GM18909 (cell line): ENCODE results near the gene SMIM38.

ENCODE experiments used
- ATAC-seq: cut with Tn5 transposase; IDR thresholded peaks from one replicate; pipeline ENCODE4 v1.9.1; 2021; ENCODE audit warnings: mild to moderate bottlenecking; ENCODE audit not compliant: unreplicated experiment, poor library complexity

SMIM38 gene

DNA sequence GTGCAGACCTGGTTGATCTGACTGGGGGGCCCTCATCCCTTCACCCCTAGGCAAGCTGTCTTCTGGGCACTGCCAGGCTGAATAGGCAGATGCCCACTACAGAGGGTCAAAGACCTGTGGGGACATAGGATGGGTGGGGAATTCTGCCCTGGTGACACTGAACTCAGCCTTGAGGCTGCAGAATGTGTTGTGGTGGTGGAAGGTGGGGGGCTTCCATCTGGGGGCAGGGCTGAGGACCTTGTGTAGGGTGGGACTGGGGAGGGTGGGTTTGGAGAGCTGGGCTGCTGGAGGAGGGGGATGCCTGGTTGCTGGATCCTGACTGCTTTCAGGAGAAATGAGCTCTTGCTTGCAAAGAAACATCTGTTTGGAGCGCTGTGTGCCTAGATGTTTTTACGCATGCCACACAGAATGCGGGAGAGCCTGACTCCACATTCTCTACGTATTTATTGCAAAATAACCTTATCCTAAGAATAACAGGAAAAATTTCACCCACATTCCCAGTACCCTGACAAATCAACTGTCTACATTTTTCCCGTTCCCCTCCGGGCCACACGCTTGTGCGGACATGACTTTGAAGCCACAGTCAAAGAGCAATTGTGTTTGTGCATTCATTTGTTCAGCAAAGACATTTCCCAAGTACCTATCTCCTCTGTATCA, 18.3 kb downstream of the SMIM38 start:
- no peak for ATAC-seq

DNA sequence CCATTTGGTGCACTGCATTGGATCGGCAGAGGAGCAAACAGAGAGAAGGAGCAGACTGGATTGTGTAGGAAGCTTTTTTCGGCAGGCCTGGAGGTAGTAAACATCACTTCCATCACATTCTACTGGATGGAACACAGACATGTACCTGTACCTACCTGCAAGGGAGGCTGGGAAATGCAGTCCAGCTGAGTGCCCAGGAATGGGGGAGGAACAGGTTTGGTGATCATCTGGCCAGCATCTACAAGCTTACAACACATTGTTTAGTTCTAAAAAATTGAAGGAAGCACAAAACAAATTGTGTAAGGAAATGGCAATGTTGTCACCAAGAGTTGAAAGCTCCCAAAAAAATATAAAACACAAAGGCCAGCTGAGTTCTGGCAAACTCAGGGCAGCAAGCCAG, 19.1 kb downstream of the SMIM38 start:
- no peak for ATAC-seq

DNA sequence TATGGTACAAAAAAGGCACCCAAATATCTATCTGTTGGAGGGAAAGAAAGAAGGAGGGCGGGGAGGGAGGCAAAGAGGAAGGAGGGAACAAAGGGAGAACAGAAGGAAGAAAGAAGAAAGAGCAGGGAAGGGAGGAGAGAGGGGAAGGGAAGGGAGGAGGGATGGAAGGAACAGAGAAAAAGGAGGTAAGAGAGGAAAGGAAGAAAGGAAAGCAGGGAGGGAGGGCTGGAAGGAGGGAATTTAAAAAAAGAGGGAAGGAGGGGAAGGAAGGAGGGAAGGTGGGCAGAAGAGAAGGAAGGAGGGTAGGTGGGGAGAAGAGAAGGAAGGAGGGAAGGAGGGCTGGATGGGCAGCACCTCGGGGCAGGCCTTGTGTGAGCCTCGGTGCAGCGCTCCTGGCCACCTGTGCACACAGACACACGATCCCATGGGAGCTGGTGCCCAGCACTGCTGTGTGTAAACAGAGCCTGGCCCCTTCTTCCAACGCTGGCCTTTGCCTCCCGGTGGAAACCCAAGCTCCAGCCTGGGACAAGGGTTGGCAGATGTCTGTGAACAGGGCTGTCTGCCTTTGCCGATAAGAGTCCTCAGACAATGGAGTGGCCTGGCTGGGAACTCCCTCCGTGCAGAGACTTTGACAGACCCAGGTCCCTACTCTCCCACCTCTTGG, 23.2 kb downstream of the SMIM38 start:
- no peak for ATAC-seq

DNA sequence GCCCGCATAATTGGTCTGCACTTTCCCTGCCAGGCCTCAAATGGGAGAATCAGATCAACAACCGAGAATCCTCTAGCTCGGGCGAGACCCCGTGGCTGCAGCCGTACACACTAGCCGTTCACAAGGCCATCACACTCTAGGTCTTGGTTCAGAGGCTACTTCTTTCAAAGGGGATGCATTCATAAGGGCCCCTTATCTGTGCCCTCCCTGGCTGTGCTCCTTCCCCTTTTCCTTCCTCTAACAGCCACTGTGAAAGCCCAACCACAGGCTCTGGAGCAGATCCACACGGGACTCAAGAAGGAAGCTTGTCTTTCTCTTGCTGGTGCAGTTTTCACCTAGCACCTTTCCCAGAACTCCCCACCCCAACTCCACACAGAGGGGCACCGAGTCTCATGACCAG, 24.5 kb downstream of the SMIM38 start:
- no peak for ATAC-seq

DNA sequence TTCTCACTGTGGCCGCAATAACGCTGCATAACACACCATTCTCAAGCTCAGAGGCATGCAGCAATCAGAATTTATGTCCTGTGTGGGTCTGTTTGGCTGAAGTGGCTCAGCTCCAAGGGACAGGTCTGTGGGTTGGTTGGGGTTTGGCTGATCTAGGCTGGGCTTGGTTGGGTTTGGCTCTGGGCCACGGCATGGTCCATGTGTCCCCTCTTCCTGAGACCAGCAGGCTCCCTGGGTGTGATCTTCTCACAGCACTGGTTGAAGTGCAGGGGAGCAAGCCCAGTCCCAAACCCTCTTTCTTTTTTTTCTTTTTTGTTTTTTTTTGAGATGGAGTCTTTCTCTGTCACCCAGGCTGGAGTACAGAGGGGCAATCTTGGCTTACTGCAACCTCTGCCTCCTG, 25.0 kb downstream of the SMIM38 start:
- ATAC-seq = no peak

DNA sequence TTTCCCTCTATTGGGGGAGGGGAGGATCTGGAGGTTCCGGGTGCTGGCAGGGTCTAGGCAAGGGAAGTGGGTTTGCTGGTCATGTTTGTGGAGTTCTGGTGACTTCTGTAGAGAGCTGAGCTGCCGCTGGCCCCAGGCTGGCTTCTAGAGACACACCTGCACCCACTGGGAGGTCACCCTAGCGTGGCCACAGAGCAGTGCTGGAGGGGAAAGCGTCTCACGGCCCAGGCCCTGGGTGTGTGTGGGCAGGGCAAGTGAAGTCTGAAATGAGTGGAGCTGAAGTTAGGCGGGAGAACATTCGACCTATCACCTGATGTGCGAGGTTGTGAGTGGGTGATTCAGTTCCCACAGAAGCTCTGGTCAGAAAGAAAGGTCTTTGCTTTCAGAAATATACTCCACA, 27.9 kb downstream of the SMIM38 start:
- no peak for ATAC-seq

DNA sequence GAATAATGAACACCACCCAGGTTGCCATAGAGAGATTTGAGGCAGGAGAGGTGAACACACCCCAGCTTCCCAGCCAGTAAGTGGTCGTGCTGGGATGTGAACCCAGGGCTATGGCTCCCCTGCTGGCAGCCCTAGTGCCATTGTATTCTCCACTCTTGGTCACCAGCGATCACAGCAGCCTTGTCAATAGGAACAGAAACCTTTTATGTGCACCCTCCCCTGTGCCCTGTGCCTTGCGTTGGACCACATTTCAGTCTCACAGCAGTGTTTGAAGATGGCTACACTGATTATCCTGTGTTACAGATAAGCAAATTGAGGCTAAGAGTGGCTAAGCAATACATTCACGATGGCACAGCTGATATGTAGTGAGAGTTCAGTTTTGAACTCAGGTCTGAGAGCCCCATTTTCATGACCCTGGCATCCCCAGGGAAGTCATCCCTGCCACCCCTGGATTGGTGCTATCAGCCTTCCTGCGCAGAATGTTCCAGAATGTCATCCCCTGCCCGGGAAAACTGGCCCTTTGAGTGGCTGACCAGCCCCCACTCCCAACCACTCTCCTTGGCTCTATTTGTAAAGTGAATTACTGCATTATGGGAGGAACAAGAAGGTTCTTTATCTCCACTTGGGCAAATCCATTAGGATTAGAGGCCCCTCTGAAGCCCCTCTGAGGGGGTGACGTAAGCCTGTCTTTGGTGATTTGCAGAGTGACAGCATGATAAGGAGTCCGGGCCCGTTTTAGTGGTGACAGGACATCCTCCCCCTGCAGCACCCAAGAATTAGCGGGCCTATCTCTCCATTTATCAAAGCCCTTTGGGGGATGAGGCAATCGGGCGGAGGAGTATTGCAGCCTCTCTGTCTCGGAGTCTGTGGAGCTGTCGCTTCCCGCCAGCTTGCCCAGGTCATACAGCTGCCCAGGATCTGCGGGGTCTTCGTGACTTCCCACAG, 30.9 kb downstream of the SMIM38 start:
- ATAC-seq = no peak

DNA sequence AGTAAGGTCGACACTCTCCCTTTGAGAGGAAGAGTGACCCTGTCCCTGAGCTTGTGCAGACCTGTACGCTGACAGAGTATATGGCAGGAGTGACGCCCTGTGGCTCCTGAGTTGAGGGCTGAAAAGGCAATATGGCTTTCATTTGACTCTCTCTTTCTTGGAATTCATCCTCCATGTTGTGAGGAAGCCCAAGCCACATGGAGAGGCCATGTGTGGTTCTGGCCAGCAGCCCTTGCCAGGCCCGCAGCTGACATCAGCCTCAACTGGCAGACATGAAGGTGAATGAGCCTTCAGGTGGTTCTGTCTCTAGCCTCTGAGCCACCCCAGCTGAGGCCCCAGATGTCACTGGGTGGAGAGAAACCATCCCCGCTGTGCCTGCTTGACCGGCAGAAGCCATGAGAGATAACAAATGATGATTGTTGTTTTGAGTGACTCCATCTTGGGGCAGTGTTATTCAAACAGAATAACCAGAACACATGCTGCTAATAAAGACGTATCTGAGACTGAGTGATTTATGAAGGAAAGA, 31.9 kb downstream of the SMIM38 start:
- no peak for ATAC-seq

DNA sequence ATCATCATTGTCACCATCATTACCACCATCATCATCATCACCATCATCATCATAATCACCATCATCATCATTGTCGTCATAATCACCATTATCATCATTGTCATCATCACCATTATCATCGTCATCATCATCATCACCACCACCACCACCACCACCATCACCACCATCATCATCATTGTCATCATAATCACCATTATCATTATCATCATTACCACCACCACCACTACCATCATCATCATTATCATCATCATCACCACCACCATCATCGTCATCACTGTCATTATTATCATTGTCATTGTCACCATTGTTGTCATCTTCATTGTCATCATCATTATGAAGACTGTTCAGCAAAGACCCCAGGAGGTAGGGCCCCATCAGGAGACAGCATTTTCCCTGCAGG, 33.3 kb downstream of the SMIM38 start:
- no peak for ATAC-seq

DNA sequence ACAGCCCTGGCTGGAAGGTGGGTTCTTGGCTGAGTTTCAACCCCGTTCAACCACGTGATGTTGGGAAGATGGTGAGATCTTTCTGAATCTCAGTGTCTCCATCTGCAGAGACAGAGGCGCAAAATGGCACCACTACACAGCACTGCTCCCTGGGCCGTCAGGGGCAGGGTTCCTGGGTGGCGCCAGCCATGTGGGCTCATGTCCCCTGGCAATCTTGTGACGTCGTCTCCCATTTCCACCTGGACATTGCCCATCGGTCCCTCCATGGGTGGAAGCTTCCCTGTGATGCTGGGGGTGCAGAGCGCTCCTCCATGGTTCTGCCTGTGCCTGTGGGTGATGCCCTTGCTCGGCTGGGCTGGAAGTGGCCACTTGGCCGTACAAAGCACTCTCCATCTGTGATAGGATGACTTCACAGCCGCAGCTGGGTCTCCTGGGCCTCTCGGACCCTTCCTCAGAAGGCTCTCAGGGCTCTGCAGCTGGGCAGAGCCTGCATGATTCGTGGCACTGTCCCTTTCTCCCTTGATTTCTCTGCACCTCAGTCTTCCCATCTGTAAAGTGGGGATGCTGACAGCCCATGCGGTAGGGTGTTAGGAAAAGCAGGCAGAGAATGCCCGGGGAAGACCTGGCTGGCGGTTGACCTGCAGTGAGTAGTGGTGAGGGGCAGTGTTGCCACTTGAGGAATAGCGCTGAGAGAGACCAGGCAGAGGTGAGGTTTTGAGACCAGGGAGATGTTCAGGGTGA, 35.2 kb downstream of the SMIM38 start:
- no peak for ATAC-seq

DNA sequence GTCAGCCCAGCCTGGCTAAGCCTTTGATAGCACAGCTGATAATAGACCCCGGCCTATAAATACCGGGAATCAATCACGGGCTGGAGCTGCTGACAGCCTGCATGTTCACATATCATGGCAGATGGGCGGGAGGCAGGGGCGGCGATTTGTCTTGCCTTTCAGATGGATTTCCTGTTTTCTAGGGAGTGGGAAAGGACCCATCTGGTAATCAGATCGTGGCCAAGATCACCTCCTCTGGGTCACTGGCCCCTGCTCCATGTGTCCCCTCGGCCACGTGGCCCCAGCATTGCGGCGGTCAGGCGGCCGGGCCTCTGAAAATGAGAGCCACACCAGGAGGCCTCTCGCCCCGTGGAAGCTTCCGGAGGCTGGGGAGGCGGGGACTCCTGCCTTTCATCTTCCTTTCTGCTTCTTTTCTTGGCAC, 36.6 kb downstream of the SMIM38 start:
- ATAC-seq = no peak

DNA sequence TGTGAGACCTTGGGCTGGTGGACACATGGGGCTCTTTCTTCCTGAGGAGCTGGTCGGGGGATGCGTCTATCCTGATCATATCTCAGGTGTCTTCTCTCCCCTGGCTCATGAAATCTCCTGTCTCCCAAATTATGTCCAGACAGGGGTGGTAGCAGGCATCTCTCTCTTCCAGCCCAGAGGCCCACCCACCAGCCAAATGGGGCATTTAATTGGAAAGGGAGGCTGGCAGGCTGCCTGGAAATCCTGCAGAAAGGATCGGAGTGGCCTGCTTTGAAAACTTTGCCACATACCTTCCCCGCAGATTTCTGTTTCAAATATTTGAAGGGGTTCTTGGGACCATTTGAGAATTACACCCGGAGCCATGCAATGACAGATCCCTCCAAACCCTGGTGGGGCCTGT, 37.4 kb downstream of the SMIM38 start:
- ATAC-seq = no peak

DNA sequence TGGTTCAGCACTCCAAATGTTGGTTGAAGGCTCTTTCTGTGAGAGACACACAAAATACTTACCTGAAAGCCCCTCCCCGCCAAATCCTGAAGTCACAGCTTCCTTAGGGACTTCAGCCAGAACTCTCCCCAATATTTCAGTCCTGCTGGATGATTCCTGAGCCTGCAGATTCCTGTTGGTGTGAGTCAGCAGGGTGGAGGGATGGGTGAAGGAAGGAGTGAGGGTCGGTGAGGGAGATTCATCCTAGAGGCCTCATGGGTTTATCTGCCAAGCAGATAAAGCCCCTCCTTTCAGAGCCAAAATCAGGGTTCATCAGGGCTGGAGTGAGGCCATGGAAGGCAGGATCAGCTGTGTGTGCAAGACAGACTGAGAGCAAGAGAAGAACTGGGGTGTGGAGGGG, 37.9 kb downstream of the SMIM38 start:
- no peak for ATAC-seq

DNA sequence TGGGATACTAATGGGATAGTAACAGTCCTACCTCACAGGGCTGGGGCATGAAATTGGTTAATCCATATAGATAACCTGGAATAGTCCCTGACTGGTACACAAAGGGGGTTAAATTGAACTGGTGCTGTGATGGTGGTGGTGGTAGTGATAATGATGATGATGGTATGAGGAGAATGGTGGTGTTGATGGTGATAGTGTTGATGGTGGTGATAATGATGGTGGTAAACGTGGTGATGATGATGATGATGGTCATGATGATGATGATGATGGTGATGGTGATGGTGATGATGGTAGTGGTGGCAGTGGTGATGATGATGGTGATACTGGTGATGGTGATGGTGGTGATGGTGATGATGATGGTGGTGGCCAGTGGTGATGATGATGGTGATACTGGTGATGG, 38.7 kb downstream of the SMIM38 start:
- ATAC-seq = no peak

DNA sequence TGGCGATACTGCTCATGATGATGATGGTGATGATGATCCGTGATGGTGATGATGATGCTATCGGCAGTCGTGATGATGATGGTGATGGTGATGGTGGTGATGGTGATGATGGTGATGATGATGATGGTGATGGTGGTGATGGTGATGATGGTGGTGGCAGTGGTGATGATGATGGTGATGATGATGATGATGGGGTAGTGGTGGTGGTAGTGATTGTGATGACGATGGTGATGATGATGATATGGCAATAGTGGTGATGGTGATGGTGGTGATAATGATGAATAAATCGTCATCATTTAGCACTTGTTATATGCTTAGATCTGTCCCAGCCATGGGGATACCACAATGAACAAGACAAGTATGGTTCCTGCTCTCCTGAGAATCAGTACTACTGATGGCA, 39.2 kb downstream of the SMIM38 start:
- no peak for ATAC-seq

DNA sequence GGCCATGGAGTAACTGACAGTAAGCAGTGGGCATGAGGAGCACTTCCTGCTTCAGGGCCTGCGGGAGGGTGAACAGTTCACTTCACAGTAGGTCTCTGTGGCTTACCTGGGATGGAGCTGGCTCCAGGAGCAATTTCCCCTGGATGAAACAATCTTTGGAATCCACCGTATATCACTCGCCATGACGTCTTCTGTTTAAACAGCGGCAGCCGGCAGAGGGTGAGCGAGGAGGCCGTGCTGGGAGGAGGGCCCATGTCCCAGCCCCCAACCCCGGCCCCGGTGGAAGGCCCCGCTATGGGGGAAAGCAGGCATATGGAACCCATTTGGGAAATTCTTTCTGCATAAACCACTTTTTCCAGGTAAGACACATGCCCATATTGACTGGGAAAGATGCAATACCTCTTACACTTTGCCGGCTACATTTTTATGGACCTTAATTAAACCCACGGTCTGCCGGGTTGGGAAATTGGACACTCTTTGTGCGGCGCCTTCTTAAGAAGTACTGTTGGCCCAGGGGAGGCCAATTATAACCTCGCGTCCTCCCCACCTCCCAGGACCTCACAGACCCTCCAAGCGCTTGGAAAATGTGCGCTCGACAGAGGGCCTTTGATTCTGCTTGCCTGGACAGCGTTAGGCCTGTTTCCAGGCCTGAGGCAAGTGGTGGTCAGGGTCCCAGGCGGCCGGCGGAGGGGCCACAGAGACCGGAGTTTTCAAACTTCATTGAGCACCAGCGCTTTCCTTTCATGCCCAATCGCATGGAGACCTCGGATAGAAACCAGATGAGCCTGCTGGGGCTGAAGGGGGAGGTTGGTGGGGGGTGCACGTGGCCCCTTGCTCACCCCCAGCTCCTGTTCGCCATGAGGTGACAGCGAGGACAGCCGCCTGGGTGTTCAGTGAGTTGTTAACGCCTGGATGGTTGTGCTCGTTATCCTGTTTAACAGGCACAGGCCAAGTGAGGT, 40.4 kb downstream of the SMIM38 start:
- no peak for ATAC-seq

DNA sequence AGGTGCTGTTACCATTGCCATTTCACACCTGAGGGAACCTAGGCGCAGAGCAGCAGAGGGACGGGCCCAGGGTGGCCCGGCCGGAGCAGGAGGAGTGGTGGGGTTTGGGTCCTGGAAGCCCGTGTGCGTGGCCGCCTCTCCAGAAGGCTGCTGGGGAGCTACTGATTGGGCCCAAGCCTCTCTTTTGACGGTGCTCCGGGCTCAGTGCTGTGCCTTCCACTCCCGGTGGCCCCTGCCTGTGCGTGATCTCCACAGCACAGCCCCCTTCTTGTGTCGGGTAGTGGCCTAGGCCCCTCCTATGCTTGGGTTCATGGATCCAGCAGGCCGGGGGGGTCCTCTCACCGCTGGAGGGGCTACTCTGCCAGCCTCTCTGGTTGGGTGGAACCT, 41.0 kb downstream of the SMIM38 start:
- no peak for ATAC-seq

DNA sequence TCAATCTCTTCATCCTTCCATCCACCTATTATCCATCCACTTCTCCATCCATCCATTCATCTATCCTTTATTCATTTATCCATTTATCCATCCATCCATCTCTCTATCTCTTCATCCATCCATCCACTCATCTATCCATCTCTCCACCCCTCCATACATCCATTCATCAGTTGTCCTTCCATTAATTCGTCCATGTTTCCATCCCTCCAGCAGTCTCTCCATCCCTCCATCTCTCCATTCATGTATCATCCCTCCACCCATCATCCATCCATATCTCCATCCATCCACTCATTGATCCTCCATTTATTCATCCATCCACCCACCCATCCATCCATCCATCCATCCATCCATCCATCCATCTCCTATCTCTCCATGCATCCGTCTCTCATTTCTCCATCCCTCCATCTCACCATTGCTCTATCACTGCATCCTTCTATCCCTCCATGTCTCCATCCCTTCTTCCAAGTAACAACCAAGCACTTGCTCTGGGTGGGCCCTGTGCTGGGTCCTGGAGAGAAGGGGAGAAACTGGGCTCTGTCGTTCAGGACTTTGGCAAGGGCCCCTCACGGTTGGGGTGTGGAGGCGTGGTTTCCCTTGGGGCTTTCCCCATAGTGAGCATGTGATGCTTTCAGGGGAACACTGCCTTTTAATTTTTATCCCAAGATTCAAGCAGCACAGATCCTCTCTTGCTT, 43.3 kb downstream of the SMIM38 start:
- no peak for ATAC-seq
